Endothelial cell (in vitro differentiated cells): ENCODE results near the gene TEX54. TPM values are rescaled to one million over a fixed set of nuclear protein-coding genes. Genes with fewer than 3 reads are reported as not detected.

Experiments used
- DNase-seq: peaks from one replicate; pipeline ENCODE4 v3.0.0; 2021; ENCODE audit warnings: low spot score
- H3K27ac Mint-ChIP-seq: one replicate; pipeline ENCODE4 v1.8.0; 2021; ENCODE audit warnings: mixed read lengths, inconsistent platforms; ENCODE audit not compliant: unreplicated experiment
- H3K27me3 Mint-ChIP-seq: one replicate; pipeline ENCODE4 v1.8.0; 2021; ENCODE audit warnings: mild to moderate bottlenecking, moderate library complexity, mixed read lengths, inconsistent platforms; ENCODE audit not compliant: unreplicated experiment
- H3K36me3 Mint-ChIP-seq: one replicate; pipeline ENCODE4 v1.8.0; 2021; ENCODE audit warnings: mild to moderate bottlenecking, low read depth, mixed read lengths, inconsistent platforms; ENCODE audit not compliant: unreplicated experiment
- H3K4me1 Mint-ChIP-seq: one replicate; pipeline ENCODE4 v1.8.0; 2021; ENCODE audit warnings: mild to moderate bottlenecking, mixed read lengths, inconsistent platforms; ENCODE audit not compliant: unreplicated experiment
- H3K4me3 Mint-ChIP-seq: one replicate; pipeline ENCODE4 v1.8.0; 2021; ENCODE audit warnings: mild to moderate bottlenecking, mixed read lengths, inconsistent platforms; ENCODE audit not compliant: unreplicated experiment
- H3K9me3 Mint-ChIP-seq: one replicate; pipeline ENCODE4 v1.8.0; 2021; ENCODE audit warnings: mixed read lengths, inconsistent platforms; ENCODE audit not compliant: unreplicated experiment
- CTCF ChIP-seq: fragments of 200-600 bp; sonication (generic); IDR thresholded peaks from one replicate; pipeline ENCODE4 v1.5.0; 2021; ENCODE audit warnings: antibody characterized with exemption; ENCODE audit not compliant: unreplicated experiment
- total RNA-seq: library from RNA; stranded (reverse); fragmentation: NEBNext Ultra II Directional; extraction: Animal tissue kit (Norgen Biotek cat#: 25700); gene quantifications from one replicate; pipeline ENCODE4 v1.2.1, GENCODE V29; 2021; ENCODE audit not compliant: unreplicated experiment

TEX54 gene
- total RNA-seq, 1 donor from 2014 or later: not detected

- no peak for DNase-seq
- Mint-ChIP-seq H3K9me3 (no peaks in the 10 kb centered on the region), H3K4me1 (peaks cover 32% of the 10 kb centered on the region), H3K27ac (peak overlapping the region; percentile 86), H3K27me3 (peaks cover 9% of the 10 kb centered on the region), H3K36me3 (peaks cover 18% of the 10 kb centered on the region), H3K4me3 (no peak overlapping the region)
- no peak for TF ChIP-seq CTCF
Measured at GRCh38 chr11:62806611-62807121, 26.0 kb downstream of the TEX54 start.

GRCh38 chr11:62805961-62806441 is 26.6 kb downstream of the TEX54 start:
- Mint-ChIP-seq H3K4me3 (peak overlapping the region; percentile 99), H3K4me1 (peaks cover 32% of the 10 kb centered on the region), H3K36me3 (peaks cover 24% of the 10 kb centered on the region), H3K27me3 (peaks cover 8% of the 10 kb centered on the region), H3K9me3 (no peaks in the 10 kb centered on the region), H3K27ac (peak overlapping the region; percentile 86)
- no peak for TF ChIP-seq CTCF
- DNase-seq: no peak

- Mint-ChIP-seq H3K9me3 (no peaks in the 10 kb centered on the region), H3K4me1 (peaks cover 32% of the 10 kb centered on the region), H3K27ac (peak within 1 kb of the TSS; percentile 95), H3K27me3 (peaks cover 6% of the 10 kb centered on the region), H3K4me3 (peak within 1 kb of the TSS; percentile 99), H3K36me3 (peaks cover 28% of the 10 kb centered on the region)
- DNase-seq: peak; percentile 97
- TF ChIP-seq CTCF: no peak
Measured at GRCh38 chr11:62805076-62805892, 27.4 kb downstream of the TEX54 start, which contains the start of gene NXF1. Gene NXF1 (minus strand): TSS chr11:62805440. CDS start chr11:62805356, 84 bp downstream.

- no peaks in the 10 kb centered on the region for H3K9me3 Mint-ChIP-seq
- peak overlapping the region; percentile 99 for H3K4me3 Mint-ChIP-seq
- no peak for DNase-seq
- no peak for TF ChIP-seq CTCF
- H3K4me1 Mint-ChIP-seq: peaks cover 32% of the 10 kb centered on the region
- H3K36me3 Mint-ChIP-seq: peaks cover 33% of the 10 kb centered on the region
- peaks cover 6% of the 10 kb centered on the region for H3K27me3 Mint-ChIP-seq
- H3K27ac Mint-ChIP-seq: peak overlapping the region; percentile 94
Measured at GRCh38 chr11:62804310-62805075, 28.1 kb downstream of the TEX54 start.
